Astrocyte of the cerebellum (primary cell): ENCODE results near the gene SLC35G1.

Experiments used
- DNase-seq: peaks from one replicate; pipeline ENCODE4 v3.0.0-alpha.2; 2011; ENCODE audit warnings: low read depth
- H3K4me3 ChIP-seq: 2 replicates; pipeline ENCODE4 v1.5.1; 2011; ENCODE audit warnings: mild to moderate bottlenecking, low read depth, low read length, moderate library complexity
- in situ Hi-C: cut with HindIII; loops from 2 replicates; pipeline ENCODE4 v1.10.0; 2017; ENCODE audit warnings: low sequenced_read_pairs
- TF ChIP-seq, protein P1 (sequence below): IDR thresholded peaks from 2 replicates; pipeline ENCODE4 v1.5.1; 2012; ENCODE audit warnings: low read length, low read depth, moderate library complexity, mild to moderate bottlenecking; ENCODE audit errors: missing control alignments

SLC35G1 gene

DNA sequence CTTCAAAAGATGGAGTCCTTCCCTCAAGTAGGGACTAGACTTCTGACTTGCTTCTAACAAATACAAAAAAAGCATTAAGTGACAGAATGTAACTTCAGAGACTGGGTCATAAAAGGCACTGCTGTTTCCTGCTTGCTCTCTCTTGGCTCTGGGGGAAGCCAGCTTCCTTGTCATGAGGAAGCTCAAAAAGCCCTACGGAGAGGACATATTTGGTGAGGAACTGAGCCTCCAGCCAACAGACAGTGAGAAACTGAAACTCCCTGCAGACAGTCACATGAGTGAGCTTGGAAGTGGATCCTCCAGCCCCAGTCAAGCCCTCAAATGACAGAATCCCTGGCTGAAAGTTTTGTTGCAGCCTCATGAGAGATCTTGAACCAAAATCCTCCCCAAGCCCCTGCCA is 26.3 kb upstream of the SLC35G1 start:
- DNase-seq, result no peak
- no peak overlapping the region for H3K4me3 ChIP-seq
- TF ChIP-seq, protein P1, sequence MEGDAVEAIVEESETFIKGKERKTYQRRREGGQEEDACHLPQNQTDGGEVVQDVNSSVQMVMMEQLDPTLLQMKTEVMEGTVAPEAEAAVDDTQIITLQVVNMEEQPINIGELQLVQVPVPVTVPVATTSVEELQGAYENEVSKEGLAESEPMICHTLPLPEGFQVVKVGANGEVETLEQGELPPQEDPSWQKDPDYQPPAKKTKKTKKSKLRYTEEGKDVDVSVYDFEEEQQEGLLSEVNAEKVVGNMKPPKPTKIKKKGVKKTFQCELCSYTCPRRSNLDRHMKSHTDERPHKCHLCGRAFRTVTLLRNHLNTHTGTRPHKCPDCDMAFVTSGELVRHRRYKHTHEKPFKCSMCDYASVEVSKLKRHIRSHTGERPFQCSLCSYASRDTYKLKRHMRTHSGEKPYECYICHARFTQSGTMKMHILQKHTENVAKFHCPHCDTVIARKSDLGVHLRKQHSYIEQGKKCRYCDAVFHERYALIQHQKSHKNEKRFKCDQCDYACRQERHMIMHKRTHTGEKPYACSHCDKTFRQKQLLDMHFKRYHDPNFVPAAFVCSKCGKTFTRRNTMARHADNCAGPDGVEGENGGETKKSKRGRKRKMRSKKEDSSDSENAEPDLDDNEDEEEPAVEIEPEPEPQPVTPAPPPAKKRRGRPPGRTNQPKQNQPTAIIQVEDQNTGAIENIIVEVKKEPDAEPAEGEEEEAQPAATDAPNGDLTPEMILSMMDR, result no peak
- in situ Hi-C loops, result no loop called here

- no peak overlapping the region for H3K4me3 ChIP-seq
- TF ChIP-seq, protein P1, result no peak
- in situ Hi-C loops, result no loop called here
- no peak for DNase-seq
Observed at GRCh38 chr10:93871671-93872204, 22.0 kb upstream of the SLC35G1 start.

- H3K4me3 ChIP-seq, result no peak overlapping the region
- in situ Hi-C loops, result no loop called here
- TF ChIP-seq, protein P1, result no peak
- no peak for DNase-seq
Observed at GRCh38 chr10:93872375-93873158, 21.2 kb upstream of the SLC35G1 start.

DNA sequence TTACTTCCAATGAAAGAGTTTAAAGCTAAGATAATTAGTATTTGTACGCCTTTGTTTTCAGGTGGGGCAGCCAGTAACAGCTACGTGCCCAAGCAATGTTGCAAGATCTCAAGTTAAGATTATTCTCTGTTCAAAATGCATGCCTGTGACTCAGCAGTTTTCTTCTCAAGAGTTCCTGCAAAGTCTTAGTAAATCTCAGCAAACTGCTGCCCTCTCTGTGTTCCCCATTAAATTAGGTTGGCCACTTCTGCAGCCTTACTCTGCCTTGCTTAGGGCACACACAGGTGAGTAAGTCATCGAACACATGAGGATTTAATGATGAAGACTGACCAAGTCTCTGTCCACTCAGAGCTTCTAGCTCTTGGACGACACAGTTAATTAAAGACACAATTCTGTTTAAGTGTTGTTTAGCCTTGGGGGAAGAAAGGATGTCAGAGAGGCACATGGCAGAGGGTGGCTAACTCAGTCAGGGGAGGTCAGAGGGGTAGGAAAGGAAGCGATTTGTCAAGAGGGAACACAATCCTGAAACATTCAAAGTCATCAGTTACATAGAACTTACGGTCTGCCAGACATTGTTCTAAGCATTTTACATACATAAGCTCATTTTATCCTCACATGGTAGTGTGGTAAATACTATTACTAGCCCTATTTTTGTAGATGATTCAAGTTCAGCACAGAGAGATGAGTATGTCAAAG is 20.2 kb upstream of the SLC35G1 start:
- DNase-seq, result no peak
- no peak overlapping the region for H3K4me3 ChIP-seq
- in situ Hi-C loops, result no loop called here
- TF ChIP-seq, protein P1, result no peak

DNA sequence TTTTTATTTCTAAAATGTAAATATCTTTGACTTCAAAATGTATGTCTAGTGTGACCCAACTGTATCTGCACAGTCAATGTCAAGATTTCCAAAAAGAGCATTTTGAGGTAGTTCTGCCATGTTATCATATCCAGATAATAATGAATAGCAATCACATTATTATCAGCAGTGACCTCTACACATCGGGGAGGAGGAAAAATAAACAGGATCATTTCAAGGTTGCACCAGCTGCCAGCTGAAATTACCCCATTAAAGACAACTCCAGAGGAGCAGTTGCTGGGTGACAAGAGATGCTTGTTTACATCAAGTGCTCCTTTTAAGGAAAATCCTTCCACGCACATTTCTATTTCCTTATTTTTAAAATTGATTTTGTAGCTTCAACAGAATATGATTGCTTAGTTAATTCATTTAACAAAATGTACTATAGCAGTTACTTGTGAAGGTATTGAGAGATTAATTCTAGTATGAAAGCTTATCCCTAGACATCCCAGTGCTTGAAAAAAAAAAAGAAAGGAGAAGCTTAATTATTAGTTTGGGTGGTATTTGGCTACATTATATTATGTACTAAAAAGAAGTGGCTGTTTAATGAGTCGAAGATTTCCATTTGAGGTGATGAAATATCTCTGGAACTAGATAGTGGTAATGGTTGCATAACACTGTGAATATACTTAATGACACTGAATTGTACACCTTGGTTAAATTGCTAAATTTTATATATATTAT is 19.3 kb upstream of the SLC35G1 start:
- H3K4me3 ChIP-seq, result no peak overlapping the region
- TF ChIP-seq, protein P1, result no peak
- no peak for DNase-seq
- in situ Hi-C loops, result no loop called here

- in situ Hi-C loops, result no loop called here
- DNase-seq, result no peak
Observed at GRCh38 chr10:93875032-93875358, 18.8 kb upstream of the SLC35G1 start.

More at GRCh38 chr10:93875032-93875358, 18.8 kb upstream of the SLC35G1 start:
- TF ChIP-seq, protein P1, result no peak
- H3K4me3 ChIP-seq, result no peak overlapping the region
